ENCODE data around the gene IVD. TPM values are rescaled to one million over a fixed set of nuclear protein-coding genes. Genes with fewer than 3 reads are reported as not detected.

IVD gene
- total RNA-seq, 1 donor, result 12.7 TPM

- H3K4me3 ChIP-seq (ENCODE audit: low read length), result no peak overlapping the region
- H3K27me3 ChIP-seq (ENCODE audit: insufficient read depth, low read length), result peaks cover 43% of the 10 kb centered on the region
- H3K9me3 ChIP-seq (ENCODE audit: low read depth, low read length), result no peaks in the 10 kb centered on the region
- H3K4me1 ChIP-seq (ENCODE audit: insufficient read depth, low read length), result peaks cover 40% of the 10 kb centered on the region
Observed at GRCh38 chr15:40437752-40438687, 32.4 kb downstream of the IVD start.

GRCh38 chr15:40438712-40439111, 33.1 kb downstream of the IVD start:
- H3K4me3 ChIP-seq (ENCODE audit: low read length), result no peak overlapping the region
- H3K4me1 ChIP-seq (ENCODE audit: insufficient read depth, low read length), result peaks cover 47% of the 10 kb centered on the region
- H3K9me3 ChIP-seq (ENCODE audit: low read depth, low read length), result no peaks in the 10 kb centered on the region
- H3K27me3 ChIP-seq (ENCODE audit: insufficient read depth, low read length), result peaks cover 43% of the 10 kb centered on the region

DNA sequence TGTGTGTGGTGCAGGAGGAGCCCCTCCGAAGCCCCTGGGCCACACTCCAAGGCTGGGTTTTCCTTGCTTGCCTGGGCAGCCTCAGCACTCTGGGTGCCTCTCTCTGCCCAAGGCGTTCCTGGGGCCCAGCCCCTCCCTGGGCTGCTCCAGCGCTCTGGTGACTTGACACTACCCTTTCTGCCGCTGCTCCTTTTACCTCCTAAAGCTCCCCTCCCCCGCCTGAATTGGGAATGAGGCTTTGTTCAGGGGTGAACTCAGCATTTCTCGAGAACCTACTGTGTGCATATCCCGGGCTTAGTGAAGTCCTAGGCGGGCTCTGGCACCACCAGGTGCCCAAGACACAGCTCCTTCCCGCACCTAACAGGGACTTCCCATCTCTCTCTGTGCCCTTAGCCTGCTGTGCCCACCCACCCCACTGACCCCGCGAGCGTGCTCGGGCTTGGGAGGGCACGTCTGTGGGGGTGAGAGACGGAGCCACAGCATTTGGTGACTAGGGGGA, 33.9 kb downstream of the IVD start:
- Histone ChIP-seq H3K4me3 (ENCODE audit: low read length) (no peak overlapping the region), H3K27me3 (ENCODE audit: insufficient read depth, low read length) (peaks cover 42% of the 10 kb centered on the region), H3K4me1 (ENCODE audit: insufficient read depth, low read length) (peaks cover 49% of the 10 kb centered on the region), H3K9me3 (ENCODE audit: low read depth, low read length) (no peaks in the 10 kb centered on the region)

- peaks cover 35% of the 10 kb centered on the region for H3K27me3 ChIP-seq (ENCODE audit: insufficient read depth, low read length)
- H3K4me3 ChIP-seq (ENCODE audit: low read length), result peak overlapping the region; percentile 32
- peaks cover 49% of the 10 kb centered on the region for H3K4me1 ChIP-seq (ENCODE audit: insufficient read depth, low read length)
- H3K9me3 ChIP-seq (ENCODE audit: low read depth, low read length), result no peaks in the 10 kb centered on the region
Observed at GRCh38 chr15:40439960-40440742, 34.6 kb downstream of the IVD start.

DNA sequence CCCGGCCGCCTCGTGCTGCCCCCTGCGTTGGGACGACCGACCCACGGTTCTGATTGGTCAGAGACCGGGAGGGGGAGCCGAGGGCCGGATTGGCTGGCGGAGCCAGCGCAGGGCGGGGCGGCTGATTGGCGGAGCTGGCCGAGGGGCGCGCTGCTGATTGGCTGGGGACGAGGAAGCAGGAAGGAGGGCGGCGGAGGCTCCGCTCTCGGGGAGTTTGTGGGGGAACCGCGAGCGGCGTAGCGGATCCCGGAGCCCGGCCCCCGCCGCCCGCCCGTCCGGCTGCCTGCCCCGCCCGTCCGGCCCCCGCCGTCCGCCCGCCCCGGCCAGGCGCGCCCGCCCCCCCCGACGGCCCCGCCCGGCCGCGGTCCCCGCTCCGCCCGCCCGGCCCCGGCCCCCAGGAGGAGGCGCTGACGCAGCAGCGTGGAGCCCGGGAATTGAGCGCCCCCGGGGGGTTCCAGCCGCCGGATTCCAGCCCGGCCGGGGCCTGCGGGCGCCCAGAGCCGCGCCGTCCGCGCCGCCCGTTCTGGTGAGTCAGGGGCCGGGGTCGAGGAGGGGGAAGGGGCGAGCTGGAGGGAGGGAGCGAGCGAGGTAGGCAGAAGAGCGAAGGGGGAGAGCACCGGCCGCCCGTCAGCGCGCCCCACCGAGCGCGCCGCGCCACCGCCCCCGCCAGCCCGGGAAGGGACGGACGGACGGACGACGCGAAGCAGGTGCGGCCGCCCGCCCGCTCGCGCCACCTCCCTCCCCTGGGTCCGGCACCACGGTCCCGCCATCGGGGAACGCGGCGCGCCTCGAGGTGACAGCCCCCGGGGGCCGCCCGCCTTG, 35.4 kb downstream of the IVD start, which contains the start of gene BAHD1:
BAHD1 (plus strand) TSS at position 211 of the 822 bp plus-strand sequence. CDS start 17,512 bp downstream, outside the sequence.
- Histone ChIP-seq H3K27me3 (ENCODE audit: insufficient read depth, low read length) (peaks cover 28% of the 10 kb centered on the region), H3K4me3 (ENCODE audit: low read length) (peak within 1 kb of the TSS; percentile 56), H3K9me3 (ENCODE audit: low read depth, low read length) (no peaks in the 10 kb centered on the region), H3K4me1 (ENCODE audit: insufficient read depth, low read length) (peaks cover 42% of the 10 kb centered on the region)

DNA sequence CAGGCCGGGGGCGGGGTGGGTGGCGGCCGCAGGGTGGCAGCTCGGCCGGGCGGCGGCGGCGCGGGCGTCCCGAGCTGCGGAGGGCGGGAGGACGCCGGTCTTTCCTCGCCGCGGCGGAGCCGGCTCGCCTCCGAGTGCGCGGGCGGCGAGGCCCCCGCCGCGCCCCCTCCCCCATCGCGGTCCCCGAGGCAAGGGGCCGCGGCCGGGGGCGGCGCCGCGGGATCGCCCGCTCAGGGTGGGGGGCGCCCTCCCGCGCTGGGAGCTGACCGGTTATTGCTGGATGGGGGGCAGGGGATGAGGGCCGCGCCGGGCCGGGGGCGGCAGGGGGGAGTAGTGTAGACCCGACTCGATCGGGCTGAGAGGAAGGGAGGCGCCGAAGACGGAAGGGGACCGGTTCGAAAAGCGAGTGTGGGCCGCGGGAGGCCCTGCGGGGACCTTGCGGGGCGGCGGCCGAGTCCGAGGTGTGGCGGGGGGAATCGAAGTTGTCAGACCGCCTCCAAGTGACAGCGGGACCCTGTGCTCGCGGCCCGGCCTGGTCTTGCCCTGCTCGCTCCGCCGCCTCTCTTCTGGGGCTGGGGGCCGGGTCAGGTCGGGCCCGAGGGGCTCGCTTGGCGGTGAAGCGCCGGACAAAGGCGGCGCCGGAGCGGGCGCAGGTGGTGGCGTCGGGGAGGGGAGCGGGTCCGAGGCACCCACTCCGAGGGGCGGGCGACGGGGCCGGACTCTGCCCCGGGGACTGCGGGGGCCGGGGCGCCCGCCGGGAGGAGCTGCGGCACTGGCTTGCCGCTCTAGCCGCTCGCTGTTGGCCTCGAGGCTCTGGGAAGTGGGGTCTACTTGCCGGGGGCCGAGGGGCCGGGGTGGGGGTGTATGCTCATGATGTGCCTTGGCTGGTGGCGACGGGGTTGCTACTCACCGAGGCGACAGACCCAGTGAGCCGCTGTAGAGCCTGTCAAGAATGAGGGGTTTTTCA, 36.3 kb downstream of the IVD start:
- no peaks in the 10 kb centered on the region for H3K9me3 ChIP-seq (ENCODE audit: low read depth, low read length)
- peaks cover 33% of the 10 kb centered on the region for H3K4me1 ChIP-seq (ENCODE audit: insufficient read depth, low read length)
- peak overlapping the region; percentile 56 for H3K4me3 ChIP-seq (ENCODE audit: low read length)
- H3K27me3 ChIP-seq (ENCODE audit: insufficient read depth, low read length), result peaks cover 20% of the 10 kb centered on the region

- H3K4me1 ChIP-seq (ENCODE audit: insufficient read depth, low read length), result peaks cover 25% of the 10 kb centered on the region
- peaks cover 6% of the 10 kb centered on the region for H3K27me3 ChIP-seq (ENCODE audit: insufficient read depth, low read length)
- no peaks in the 10 kb centered on the region for H3K9me3 ChIP-seq (ENCODE audit: low read depth, low read length)
- H3K4me3 ChIP-seq (ENCODE audit: low read length), result no peak overlapping the region
Observed at GRCh38 chr15:40443255-40443654, 37.7 kb downstream of the IVD start.

GRCh38 chr15:40443846-40444245, 38.3 kb downstream of the IVD start:
- Histone ChIP-seq H3K4me1 (ENCODE audit: insufficient read depth, low read length) (peaks cover 25% of the 10 kb centered on the region), H3K27me3 (ENCODE audit: insufficient read depth, low read length) (peaks cover 3% of the 10 kb centered on the region), H3K4me3 (ENCODE audit: low read length) (no peak overlapping the region), H3K9me3 (ENCODE audit: low read depth, low read length) (no peaks in the 10 kb centered on the region)

DNA sequence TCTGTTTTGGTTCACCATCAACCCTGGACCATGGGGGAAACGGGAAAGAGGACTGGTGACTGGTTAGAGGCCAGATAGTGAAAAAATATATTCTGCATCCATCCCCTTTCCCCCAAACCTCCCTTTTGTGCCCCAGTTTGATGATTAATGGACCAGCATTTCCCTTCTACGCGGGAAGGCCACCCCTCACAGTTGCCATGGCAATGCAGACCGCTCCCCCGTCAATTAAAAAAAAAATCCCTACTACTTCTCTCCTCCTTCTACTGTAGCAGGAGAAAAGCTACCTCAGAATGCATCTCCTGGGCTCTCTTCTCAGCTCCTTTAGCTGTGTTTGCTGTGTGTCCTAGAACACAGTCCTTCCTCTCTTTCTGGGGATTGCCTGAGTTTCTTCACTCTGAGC, 39.1 kb downstream of the IVD start:
- Histone ChIP-seq H3K4me3 (ENCODE audit: low read length) (no peak overlapping the region), H3K9me3 (ENCODE audit: low read depth, low read length) (no peaks in the 10 kb centered on the region), H3K4me1 (ENCODE audit: insufficient read depth, low read length) (peaks cover 22% of the 10 kb centered on the region)

GRCh38 chr15:40445421-40445922, 39.9 kb downstream of the IVD start:
- H3K9me3 ChIP-seq (ENCODE audit: low read depth, low read length), result no peaks in the 10 kb centered on the region
- H3K4me1 ChIP-seq (ENCODE audit: insufficient read depth, low read length), result peaks cover 19% of the 10 kb centered on the region
- no peak overlapping the region for H3K4me3 ChIP-seq (ENCODE audit: low read length)
- H3K27me3 ChIP-seq (ENCODE audit: insufficient read depth, low read length), result no peaks in the 10 kb centered on the region

More for the DNA sequence above, 39.1 kb downstream of the IVD start:
- peaks cover 3% of the 10 kb centered on the region for H3K27me3 ChIP-seq (ENCODE audit: insufficient read depth, low read length)

GRCh38 chr15:40446144-40446543, 40.5 kb downstream of the IVD start:
- Histone ChIP-seq H3K4me3 (ENCODE audit: low read length) (no peak overlapping the region), H3K9me3 (ENCODE audit: low read depth, low read length) (no peaks in the 10 kb centered on the region), H3K4me1 (ENCODE audit: insufficient read depth, low read length) (peaks cover 23% of the 10 kb centered on the region), H3K27me3 (ENCODE audit: insufficient read depth, low read length) (no peaks in the 10 kb centered on the region)

DNA sequence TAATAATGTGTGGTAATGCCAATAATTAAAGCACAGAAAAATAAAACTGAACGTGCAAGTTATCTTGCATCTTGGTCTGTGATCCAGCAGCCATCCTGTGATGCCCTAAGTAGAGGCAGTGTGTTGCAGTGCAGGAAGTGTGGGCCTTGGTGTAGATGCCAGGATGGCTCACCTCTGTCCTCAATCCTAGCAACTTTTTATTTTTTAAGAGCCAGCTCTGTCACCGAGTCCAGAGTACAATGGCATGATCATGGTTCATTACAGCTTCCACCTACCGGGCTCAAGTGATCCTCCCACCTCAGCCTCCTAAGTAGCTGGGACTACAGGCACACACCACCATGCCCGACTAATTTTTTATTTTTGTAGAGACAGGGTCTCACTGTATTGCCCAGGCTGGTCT, 42.8 kb downstream of the IVD start:
- H3K4me1 ChIP-seq (ENCODE audit: insufficient read depth, low read length), result peaks cover 34% of the 10 kb centered on the region

DNA sequence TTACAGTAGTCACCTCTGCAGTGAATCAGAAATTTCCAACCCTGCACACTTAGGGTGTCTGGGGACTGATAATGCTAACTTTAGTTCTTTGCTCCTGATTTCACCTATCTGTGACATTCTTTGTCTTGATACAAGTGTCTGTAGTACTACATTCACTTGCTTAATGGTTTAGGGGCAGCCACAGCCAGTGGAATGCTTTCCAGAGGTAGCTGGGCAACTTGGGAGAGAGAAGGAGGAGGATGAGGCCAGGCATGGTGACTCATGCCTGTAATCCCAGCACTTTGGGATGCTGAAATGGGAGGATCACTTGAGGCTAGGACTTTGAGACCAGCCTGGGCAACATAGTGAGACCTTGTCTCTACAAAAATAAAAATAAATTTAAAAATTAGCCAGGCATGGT, 43.7 kb downstream of the IVD start:
- no peak overlapping the region for H3K4me3 ChIP-seq (ENCODE audit: low read length)
- H3K9me3 ChIP-seq (ENCODE audit: low read depth, low read length), result no peaks in the 10 kb centered on the region
- no peaks in the 10 kb centered on the region for H3K27me3 ChIP-seq (ENCODE audit: insufficient read depth, low read length)
- H3K4me1 ChIP-seq (ENCODE audit: insufficient read depth, low read length), result peaks cover 38% of the 10 kb centered on the region

More for the DNA sequence above, 42.8 kb downstream of the IVD start:
- Histone ChIP-seq H3K27me3 (ENCODE audit: insufficient read depth, low read length) (no peaks in the 10 kb centered on the region), H3K9me3 (ENCODE audit: low read depth, low read length) (no peaks in the 10 kb centered on the region), H3K4me3 (ENCODE audit: low read length) (no peak overlapping the region)

Data from mononuclear cell (primary cell).